ENCODE measurements around the gene ZCCHC8. TPM values are rescaled to one million over a fixed set of nuclear protein-coding genes. Genes with fewer than 3 reads are reported as not detected.
"Not testable (repeated sequence)": the region's sequence is repeated elsewhere in the genome, so short reads cannot be mapped to it uniquely, and the experiment has no call there.

ZCCHC8 gene
- total RNA-seq, 1 donor from 2014 or later, result 27.1 TPM

GRCh38 chr12:122515275-122515674, 14.5 kb upstream of the ZCCHC8 start:
- ATAC-seq, result no peak
- DNase-seq (ENCODE audit: low spot score), result no peak
- intact Hi-C loops (cut with DNase I), result no loop called here

GRCh38 chr12:122513660-122514059, 12.9 kb upstream of the ZCCHC8 start:
- DNase-seq (ENCODE audit: low spot score) (no peak), ATAC-seq (no peak)
- intact Hi-C loops (cut with DNase I), result no loop called here

GRCh38 chr12:122513028-122513427, 12.3 kb upstream of the ZCCHC8 start:
- ATAC-seq; DNase-seq (ENCODE audit: low spot score); intact Hi-C loops (cut with DNase I): not testable (repeated sequence)

- no peak for DNase-seq (ENCODE audit: low spot score)
- no peak for ATAC-seq
- intact Hi-C loops (cut with DNase I), result no loop called here
Observed at GRCh38 chr12:122508163-122508562, 7.4 kb upstream of the ZCCHC8 start.

- DNase-seq (ENCODE audit: low spot score) (no peak), ATAC-seq (no peak)
- intact Hi-C loops (cut with DNase I), result no loop called here
Observed at GRCh38 chr12:122506393-122506938, 5.7 kb upstream of the ZCCHC8 start.

GRCh38 chr12:122505419-122506051, 4.8 kb upstream of the ZCCHC8 start:
- no peak for DNase-seq (ENCODE audit: low spot score)
- intact Hi-C loops (cut with DNase I), result no loop called here
- no peak for ATAC-seq

GRCh38 chr12:122503783-122504590, 3.3 kb upstream of the ZCCHC8 start:
- ATAC-seq (no peak), DNase-seq (ENCODE audit: low spot score) (no peak)
- intact Hi-C loops (cut with DNase I), result no loop called here

- no peak for ATAC-seq
- intact Hi-C loops (cut with DNase I), result no loop called here
- DNase-seq (ENCODE audit: low spot score), result no peak
Observed at GRCh38 chr12:122503147-122503751, 2.5 kb upstream of the ZCCHC8 start.

- intact Hi-C loops (cut with DNase I), result no loop called here
- no peak for ATAC-seq
Observed at GRCh38 chr12:122501489-122501989, 807 bp upstream of the ZCCHC8 start.

GRCh38 chr12:122499991-122500684, 594 bp downstream of the ZCCHC8 start:
- peak; percentile 66 for ATAC-seq
- peak; percentile 75 for DNase-seq (ENCODE audit: low spot score)
- intact Hi-C loops (cut with DNase I), result no loop called here

More at GRCh38 chr12:122501489-122501989, 807 bp upstream of the ZCCHC8 start:
- DNase-seq (ENCODE audit: low spot score), result no peak

- no peak for ATAC-seq
Observed at GRCh38 chr12:122495258-122495657, 5.5 kb downstream of the ZCCHC8 start.

GRCh38 chr12:122493222-122493621, 7.5 kb downstream of the ZCCHC8 start:
- ATAC-seq; intact Hi-C loops (cut with DNase I); DNase-seq (ENCODE audit: low spot score): not testable (repeated sequence)

More at GRCh38 chr12:122495258-122495657, 5.5 kb downstream of the ZCCHC8 start:
- intact Hi-C loops (cut with DNase I), result no loop called here
- DNase-seq (ENCODE audit: low spot score), result no peak

- no peak for DNase-seq (ENCODE audit: low spot score)
- intact Hi-C loops (cut with DNase I), result no loop called here
- ATAC-seq, result no peak
Observed at GRCh38 chr12:122491991-122492390, 8.7 kb downstream of the ZCCHC8 start.

GRCh38 chr12:122489038-122489437, 11.7 kb downstream of the ZCCHC8 start:
- DNase-seq (ENCODE audit: low spot score), result no peak
- intact Hi-C loops (cut with DNase I), result no loop called here
- no peak for ATAC-seq

- DNase-seq (ENCODE audit: low spot score); intact Hi-C loops (cut with DNase I): not testable (repeated sequence)
Observed at GRCh38 chr12:122487807-122488206, 12.9 kb downstream of the ZCCHC8 start.

GRCh38 chr12:122486805-122487426, 13.8 kb downstream of the ZCCHC8 start:
- intact Hi-C loops (cut with DNase I), result no loop called here
- no peak for ATAC-seq
- DNase-seq (ENCODE audit: low spot score), result no peak

More at GRCh38 chr12:122487807-122488206, 12.9 kb downstream of the ZCCHC8 start:
- not testable (repeated sequence) for ATAC-seq

- intact Hi-C loops (cut with DNase I); DNase-seq (ENCODE audit: low spot score); ATAC-seq: not testable (repeated sequence)
Observed at GRCh38 chr12:122486360-122486759, 14.4 kb downstream of the ZCCHC8 start.

- DNase-seq (ENCODE audit: low spot score); ATAC-seq: not testable (repeated sequence)
Observed at GRCh38 chr12:122484385-122484784, 16.3 kb downstream of the ZCCHC8 start.

More at GRCh38 chr12:122484385-122484784, 16.3 kb downstream of the ZCCHC8 start:
- intact Hi-C loops (cut with DNase I), result not testable (repeated sequence)

All from sciatic nerve (tissue), 2 donors.